GM12875 (cell line): ENCODE results near the gene PCDH1.

Experiments used
- H3K4me3 ChIP-seq: one replicate; pipeline ENCODE4 v1.5.1; 2011; ENCODE audit warnings: low read depth, low read length, control low read depth
- TF ChIP-seq, protein P1 (sequence below): IDR thresholded peaks from 2 replicates; pipeline ENCODE4 v1.5.1; 2011; ENCODE audit warnings: low read depth, mild to moderate bottlenecking, control low read depth, inconsistent platforms, low read length, moderate library complexity, borderline replicate concordance; ENCODE audit not compliant: insufficient read depth

PCDH1 gene

GRCh38 chr5:141806626-141807025, 71.6 kb downstream of the PCDH1 start:
- no peak overlapping the region for H3K4me3 ChIP-seq
- TF ChIP-seq, protein P1, sequence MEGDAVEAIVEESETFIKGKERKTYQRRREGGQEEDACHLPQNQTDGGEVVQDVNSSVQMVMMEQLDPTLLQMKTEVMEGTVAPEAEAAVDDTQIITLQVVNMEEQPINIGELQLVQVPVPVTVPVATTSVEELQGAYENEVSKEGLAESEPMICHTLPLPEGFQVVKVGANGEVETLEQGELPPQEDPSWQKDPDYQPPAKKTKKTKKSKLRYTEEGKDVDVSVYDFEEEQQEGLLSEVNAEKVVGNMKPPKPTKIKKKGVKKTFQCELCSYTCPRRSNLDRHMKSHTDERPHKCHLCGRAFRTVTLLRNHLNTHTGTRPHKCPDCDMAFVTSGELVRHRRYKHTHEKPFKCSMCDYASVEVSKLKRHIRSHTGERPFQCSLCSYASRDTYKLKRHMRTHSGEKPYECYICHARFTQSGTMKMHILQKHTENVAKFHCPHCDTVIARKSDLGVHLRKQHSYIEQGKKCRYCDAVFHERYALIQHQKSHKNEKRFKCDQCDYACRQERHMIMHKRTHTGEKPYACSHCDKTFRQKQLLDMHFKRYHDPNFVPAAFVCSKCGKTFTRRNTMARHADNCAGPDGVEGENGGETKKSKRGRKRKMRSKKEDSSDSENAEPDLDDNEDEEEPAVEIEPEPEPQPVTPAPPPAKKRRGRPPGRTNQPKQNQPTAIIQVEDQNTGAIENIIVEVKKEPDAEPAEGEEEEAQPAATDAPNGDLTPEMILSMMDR: no peak

DNA sequence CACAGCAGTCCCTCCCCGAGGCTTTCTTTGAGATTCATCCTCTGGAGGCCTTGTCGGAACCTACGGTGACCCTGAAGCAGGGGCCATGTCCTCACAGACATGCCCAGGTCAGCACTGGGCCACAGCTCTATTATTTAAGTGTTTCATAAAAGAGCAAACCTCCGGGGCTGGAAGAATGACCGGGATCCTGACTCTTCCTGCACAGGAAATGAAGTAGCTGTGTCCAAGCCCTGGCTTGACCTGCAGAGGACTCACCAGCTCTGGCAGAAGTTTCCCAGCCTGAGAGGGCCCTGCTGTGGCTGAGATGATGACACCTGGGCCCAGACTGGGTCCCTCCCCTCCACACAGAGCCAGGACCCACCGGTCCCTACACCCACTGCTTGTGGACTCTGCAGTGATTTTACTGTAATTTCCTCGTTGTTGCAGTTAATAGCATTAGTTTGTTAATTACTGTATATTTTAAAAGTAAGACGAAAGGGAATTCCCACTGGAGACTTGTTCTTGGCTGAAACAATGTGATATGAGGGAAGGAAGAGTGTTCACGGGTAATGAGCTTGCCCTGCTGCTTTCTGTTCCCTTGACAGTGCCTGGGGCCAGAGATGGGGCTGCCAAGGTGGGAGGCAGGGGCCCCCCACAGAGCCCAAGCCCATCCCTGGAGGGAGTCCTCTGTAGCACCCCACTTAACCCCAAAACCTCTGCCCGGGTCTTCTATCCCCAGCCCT, 72.2 kb downstream of the PCDH1 start:
- TF ChIP-seq, protein P1: no peak
- no peak overlapping the region for H3K4me3 ChIP-seq

DNA sequence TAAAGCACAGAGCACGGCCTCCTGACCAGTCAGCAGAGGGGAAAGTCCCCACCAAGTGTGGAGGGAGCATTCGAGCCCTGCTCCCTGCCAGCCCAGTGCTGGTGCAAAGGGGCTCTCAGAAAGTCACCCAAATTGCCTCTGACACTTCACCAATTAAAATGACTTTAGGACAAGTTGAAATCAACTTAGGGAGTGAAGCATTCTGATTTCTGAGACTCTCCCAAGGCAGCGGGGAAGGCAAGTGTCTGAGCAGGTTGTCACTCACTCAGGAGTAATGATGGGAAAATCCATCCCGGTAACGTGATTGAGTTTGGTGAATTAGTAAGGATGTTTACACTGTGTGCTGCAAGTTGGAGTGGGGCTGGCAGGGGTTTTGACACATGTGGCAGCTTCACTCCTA, 73.7 kb downstream of the PCDH1 start:
- TF ChIP-seq, protein P1: no peak

More for the DNA sequence above, 73.7 kb downstream of the PCDH1 start:
- no peak overlapping the region for H3K4me3 ChIP-seq
